HEK293 (cell line): Measurements from ENCODE around the gene FOXC1.

ENCODE experiments used
- KLF9 ChIP-seq: fragments of 450-650 bp; formaldehyde crosslinking; IDR thresholded peaks from 2 replicates; pipeline ENCODE4 v1.5.1; 2016; ENCODE audit warnings: missing biosample characterization, missing genetic modification characterization, low read depth
- YY1 ChIP-seq: fragments of 450-650 bp; formaldehyde crosslinking; IDR thresholded peaks from 2 replicates; pipeline ENCODE4 v1.5.1; 2018; ENCODE audit warnings: missing biosample characterization, missing genetic modification characterization
- ZNF175 ChIP-seq: fragments of 450-650 bp; formaldehyde crosslinking; IDR thresholded peaks from 2 replicates; pipeline ENCODE4 v1.5.1; 2016; ENCODE audit warnings: missing biosample characterization, missing genetic modification characterization

- no peak for TF ChIP-seq KLF9 (tag by site-specific recombination)
- TF ChIP-seq ZNF175 (tag by site-specific recombination), result no peak
- no peak for TF ChIP-seq YY1 (tag by site-specific recombination)
Measured at GRCh38 chr6:1605893-1606779, 3.6 kb upstream of the FOXC1 start.
